HFFc6 (cell line): ENCODE results near the gene UGT1A7. TPM values are rescaled to one million over a fixed set of nuclear protein-coding genes. Genes with fewer than 3 reads are reported as not detected.

Experiments used
- DNase-seq: peaks from one replicate; pipeline ENCODE4 v3.0.0-alpha.2; 2018
- H3K27ac Mint-ChIP-seq: 2 replicates; pipeline ENCODE4 v1.8.0; 2020; ENCODE audit warnings: mild to moderate bottlenecking, mixed read lengths
- H3K27me3 Mint-ChIP-seq: 2 replicates; pipeline ENCODE4 v1.8.0; 2021; ENCODE audit warnings: mild to moderate bottlenecking, moderate library complexity, mixed read lengths; ENCODE audit not compliant: insufficient read depth
- H3K36me3 Mint-ChIP-seq: 2 replicates; pipeline ENCODE4 v1.8.0; 2021; ENCODE audit warnings: low read depth, mixed read lengths
- H3K4me1 Mint-ChIP-seq: 2 replicates; pipeline ENCODE4 v1.8.0; 2020; ENCODE audit warnings: low read depth, mixed read lengths
- H3K4me3 Mint-ChIP-seq: 2 replicates; pipeline ENCODE4 v1.8.0; 2020; ENCODE audit warnings: mild to moderate bottlenecking, moderate library complexity, mixed read lengths
- H3K9me3 Mint-ChIP-seq: 2 replicates; pipeline ENCODE4 v1.8.0; 2020; ENCODE audit warnings: mild to moderate bottlenecking, mixed read lengths
- CTCF ChIP-seq: fragments of 200-600 bp; sonication (generic); IDR thresholded peaks from 2 replicates; pipeline ENCODE4 v1.5.0; 2021; ENCODE audit warnings: antibody characterized with exemption, mild to moderate bottlenecking
- total RNA-seq, 6 experiments: library from RNA; stranded (reverse); fragmentation: NEBNext Ultra II Directional; extraction: Animal tissue kit (Norgen Biotek cat#: 25700); gene quantifications; 2 replicates in 1 of 6; 3 replicates in 5 of 6; pipeline ENCODE4 v1.2.3, GENCODE V29; 2021

Gene UGT1A7
- total RNA-seq, 6 experiments from 2014 or later: not detected

DNA sequence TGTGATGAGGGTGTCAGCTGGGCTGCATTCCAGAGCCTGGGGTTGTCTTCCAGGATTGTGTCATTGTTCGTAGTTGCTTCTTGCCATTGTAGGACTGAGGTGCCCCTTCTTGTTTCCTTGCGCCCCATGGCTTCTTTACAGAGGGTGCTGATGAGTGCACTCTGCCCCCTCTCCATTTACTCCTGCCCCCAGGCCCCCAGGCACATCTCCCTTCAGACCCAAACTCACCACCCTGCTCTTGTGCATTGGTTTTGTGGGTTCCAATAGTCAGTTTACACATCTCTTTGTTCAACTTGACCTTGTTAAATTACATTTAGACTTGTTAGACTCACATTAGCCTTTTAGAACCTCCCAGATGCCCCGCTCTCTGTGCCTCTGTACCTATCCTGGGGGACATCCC is 139.5 kb downstream of the UGT1A7 start:
- H3K4me1 Mint-ChIP-seq: no peaks in the 10 kb centered on the region
- H3K4me3 Mint-ChIP-seq: no peak overlapping the region
- no peaks in the 10 kb centered on the region for H3K9me3 Mint-ChIP-seq
- DNase-seq: no peak
- H3K27ac Mint-ChIP-seq: no peak overlapping the region
- no peaks in the 10 kb centered on the region for H3K36me3 Mint-ChIP-seq
- TF ChIP-seq CTCF: no peak
- peaks cover 26% of the 10 kb centered on the region for H3K27me3 Mint-ChIP-seq

DNA sequence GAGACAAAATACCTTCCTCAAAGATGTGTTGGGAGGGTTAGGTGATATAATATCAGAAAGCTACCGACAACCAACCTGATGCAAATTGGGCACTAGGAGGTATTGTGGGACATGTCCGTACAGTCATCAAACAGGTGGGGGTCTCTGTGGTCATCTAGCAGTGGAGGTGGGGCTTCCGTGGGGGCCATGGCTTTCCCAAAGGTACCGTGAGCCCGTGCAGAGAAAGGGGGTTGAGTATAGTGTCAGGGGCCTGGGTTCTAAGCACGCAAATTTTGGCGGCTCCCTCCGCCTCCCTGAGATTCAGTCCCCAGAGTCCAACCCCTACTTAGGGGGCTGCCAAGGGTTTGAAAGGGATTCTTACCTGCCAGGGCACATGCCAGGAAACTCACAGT is 140.0 kb downstream of the UGT1A7 start:
- Mint-ChIP-seq H3K27ac (no peak overlapping the region), H3K4me1 (no peaks in the 10 kb centered on the region), H3K27me3 (peaks cover 26% of the 10 kb centered on the region), H3K36me3 (no peaks in the 10 kb centered on the region), H3K9me3 (no peaks in the 10 kb centered on the region), H3K4me3 (no peak overlapping the region)
- no peak for TF ChIP-seq CTCF
- DNase-seq: no peak

- Mint-ChIP-seq H3K27me3 (peaks cover 26% of the 10 kb centered on the region), H3K27ac (no peak overlapping the region), H3K9me3 (no peaks in the 10 kb centered on the region), H3K36me3 (no peaks in the 10 kb centered on the region), H3K4me3 (no peak overlapping the region), H3K4me1 (no peaks in the 10 kb centered on the region)
- DNase-seq: no peak
- TF ChIP-seq CTCF: no peak
Measured at GRCh38 chr2:233822101-233822771, 140.5 kb downstream of the UGT1A7 start.

Other genes with a start within 250 kb of the UGT1A7 start
- gene USP40, start 115.1 kb upstream of the UGT1A7 start, total RNA-seq: 10 to 100 TPM; 22.8 to 27.4 (median 24.3) TPM
- not detected for gene UGT1A8, start 64.3 kb upstream of the UGT1A7 start, total RNA-seq
- not detected for gene UGT1A10, start 45.5 kb upstream of the UGT1A7 start, total RNA-seq
- not detected for gene UGT1A9, start 10.0 kb upstream of the UGT1A7 start, total RNA-seq
- not detected for gene UGT1A6, start 11.0 kb downstream of the UGT1A7 start, total RNA-seq
- gene UGT1A5, start 31.0 kb downstream of the UGT1A7 start, total RNA-seq: not detected
- not detected for gene UGT1A4, start 36.8 kb downstream of the UGT1A7 start, total RNA-seq
- gene UGT1A3, start 47.1 kb downstream of the UGT1A7 start, total RNA-seq: not detected
- not detected for gene UGT1A1, start 78.4 kb downstream of the UGT1A7 start, total RNA-seq
- gene MROH2A, start 96.4 kb downstream of the UGT1A7 start, total RNA-seq: not detected
- 10 to 100 TPM; 16.8 to 33.6 (median 32.4) TPM for gene HJURP, start 172.6 kb downstream of the UGT1A7 start, total RNA-seq
- not detected for gene TRPM8, start 235.5 kb downstream of the UGT1A7 start, total RNA-seq